Right renal cortex interstitium (tissue), 3 donors: ENCODE measurements around the gene VEGFD. TPM values are rescaled to one million over a fixed set of nuclear protein-coding genes. Genes with fewer than 3 reads are reported as not detected.
"Not testable (repeated sequence)": the region's sequence is repeated elsewhere in the genome, so short reads cannot be mapped to it uniquely, and the experiment has no call there.

ENCODE experiments used
- DNase-seq, 3 donors: peaks; one replicate each; pipeline ENCODE4 v3.0.0-alpha.2; 2013; ENCODE audit warnings: low read depth in 3 of 3, low spot score in 2 of 3
- polyA plus RNA-seq, 3 donors: library from polyadenylated mRNA; unstranded; fragments of 120-200 nt; gene quantifications; one replicate each; pipeline ENCODE4 v1.2.1, GENCODE V29; 2013; ENCODE audit not compliant: insufficient read length in 3 of 3

Gene VEGFD
- polyA plus RNA-seq, 3 donors: 0.06 to 0.31 (median 0.22) TPM

DNA sequence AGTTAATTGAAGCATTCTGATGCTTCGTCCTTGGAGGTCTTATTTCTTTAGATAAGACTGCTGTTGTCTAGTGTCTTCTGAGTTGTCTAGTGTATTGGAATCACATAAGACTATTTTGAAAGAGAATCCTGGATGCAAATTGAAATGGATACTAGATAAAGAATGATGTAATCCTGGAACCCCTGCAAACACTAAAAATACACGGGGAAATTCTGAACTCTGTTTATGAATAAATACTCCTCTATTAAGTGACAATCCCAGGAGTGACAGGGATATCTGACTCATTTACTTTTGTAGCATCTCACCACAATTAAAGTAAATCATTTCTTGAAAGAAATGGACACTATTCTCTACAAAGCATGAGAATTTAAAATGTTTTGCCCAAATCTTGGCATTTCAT is 69.7 kb downstream of the VEGFD start:
- DNase-seq: no peak

DNA sequence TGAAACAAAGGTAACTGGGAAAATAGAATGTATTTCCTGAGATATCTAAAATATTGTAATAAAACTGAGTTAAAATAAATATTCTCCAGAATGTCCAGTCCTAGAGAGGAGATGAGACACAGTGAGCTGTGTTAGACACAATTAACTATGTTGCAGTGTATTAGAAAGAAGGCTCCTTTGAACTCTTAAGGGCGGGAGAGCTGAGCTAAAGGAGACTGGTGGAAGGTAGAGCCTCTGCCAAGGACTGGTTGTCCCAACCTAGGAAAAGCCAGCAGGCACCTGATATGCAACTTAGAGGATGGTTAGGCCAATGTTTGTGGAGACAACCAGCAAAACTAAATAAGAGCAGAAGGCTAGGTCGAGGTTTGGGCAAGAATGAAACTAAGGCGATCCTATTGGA is 73.1 kb downstream of the VEGFD start:
- DNase-seq: no peak

DNA sequence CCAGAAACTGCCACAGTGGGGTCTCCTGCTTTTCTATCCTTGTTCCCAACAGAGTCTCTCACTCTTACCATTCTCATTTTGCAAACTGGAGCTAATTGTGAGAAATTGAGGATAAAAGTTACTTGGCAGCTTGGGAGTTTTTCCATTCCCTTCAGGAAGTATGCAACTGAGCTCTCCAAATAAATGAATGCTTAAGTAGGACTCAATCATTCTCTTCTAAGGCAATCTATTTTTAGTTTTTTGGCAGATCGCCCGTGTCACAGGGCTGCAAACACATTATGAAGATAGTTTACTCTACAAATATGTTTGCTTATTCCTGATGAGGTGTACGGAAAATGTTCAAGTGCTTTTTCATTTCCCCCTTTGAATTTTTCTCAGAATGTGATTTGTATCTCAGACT is 74.1 kb downstream of the VEGFD start:
- DNase-seq: no peak

DNA sequence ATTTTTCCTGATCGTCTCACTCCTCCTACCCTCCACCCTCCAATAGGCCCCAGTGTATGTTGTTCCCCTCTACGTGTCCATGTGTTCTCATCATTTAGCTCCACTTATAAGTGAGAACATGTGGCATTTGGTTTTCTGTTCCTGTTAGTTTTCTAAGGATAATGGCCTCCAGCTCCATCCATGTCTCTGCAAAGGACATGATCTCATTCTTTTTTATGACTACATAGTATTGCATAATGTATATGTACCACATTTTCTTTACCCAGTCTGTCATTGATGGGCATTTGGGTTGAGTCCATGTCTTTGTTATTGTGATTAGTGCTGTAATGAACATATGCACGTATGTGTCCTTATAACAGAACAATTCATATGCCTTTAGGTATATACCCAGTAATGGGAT is 78.3 kb downstream of the VEGFD start:
- DNase-seq: not testable (repeated sequence)

DNA sequence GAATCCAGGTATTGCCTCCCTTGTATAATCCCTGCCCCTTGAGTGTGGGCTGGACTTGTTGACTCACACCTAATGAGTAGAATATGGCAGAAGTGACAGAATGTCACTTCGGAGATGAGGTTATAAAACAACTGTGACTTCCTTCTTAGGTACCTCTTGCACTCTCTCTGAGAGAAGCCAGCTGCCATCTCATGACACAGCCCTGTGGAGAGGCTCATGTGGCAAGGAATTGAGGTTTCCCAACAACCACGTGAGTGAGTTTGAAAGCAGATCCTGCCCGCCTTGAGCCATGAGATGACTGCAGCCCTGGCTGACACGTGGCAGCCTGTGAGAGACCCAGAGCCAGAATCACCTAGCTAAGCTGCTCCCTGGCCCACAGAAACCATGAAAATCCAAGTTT is 82.3 kb downstream of the VEGFD start:
- no peak for DNase-seq

DNA sequence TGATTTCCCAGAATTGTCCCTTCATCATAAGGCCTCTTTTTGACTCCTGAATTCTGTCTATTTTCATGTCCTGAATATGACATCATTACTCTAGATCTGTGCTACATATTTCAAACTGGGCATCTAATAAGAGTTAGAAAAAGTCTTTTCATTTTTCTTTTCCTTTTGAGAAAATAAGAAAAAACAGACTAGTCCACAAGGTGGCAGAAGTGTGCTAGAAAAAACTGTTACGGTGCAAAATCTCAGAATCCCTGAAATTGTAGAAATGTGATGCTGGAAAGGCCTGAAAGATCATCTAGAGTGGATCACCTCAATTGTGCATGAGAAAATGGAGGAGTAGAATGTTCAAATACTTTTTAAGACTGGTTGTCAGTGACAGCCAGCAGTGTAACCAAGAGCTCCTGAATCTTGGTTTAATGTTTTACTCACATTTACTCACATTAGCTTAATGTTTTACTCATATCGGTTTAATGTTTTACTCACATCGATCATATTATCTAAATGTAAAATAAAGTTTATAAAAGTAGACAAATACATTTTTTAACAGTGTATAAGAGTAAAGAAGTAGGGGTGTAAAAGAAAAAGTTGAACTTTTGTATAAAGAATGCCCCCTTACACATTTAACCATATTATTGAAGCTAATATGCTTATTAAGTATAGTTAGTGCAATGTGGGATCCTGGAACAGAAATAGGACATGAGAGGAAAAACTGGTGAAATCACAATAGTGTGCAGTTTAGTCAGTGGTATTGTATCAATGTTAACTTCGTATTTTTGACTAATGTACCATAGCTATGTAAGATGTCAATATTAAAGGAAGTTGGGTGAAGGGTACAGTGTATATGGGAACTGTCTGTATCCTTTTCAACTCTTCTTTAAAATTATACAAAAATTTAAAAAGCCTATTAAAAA is 84.0 kb downstream of the VEGFD start:
- no peak for DNase-seq

DNA sequence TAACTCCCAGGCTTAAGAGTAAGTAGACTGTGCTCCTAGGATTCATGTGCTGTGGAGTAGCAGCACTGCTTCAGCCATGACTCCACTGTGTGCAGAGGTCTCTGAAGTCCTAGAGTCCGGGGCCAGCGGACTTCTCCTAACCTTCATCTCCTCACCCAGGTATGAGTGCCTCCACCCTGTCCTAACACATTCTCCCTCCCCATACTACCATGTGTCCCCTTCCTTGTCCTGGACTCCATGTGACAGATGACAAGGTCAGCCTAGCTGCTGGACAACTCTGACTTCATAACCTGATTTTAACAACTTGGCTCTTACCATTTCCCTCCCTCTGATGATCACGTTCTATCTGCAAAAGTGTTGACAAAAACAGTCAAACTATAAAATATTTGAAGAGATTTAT is 85.4 kb downstream of the VEGFD start:
- DNase-seq: no peak

DNA sequence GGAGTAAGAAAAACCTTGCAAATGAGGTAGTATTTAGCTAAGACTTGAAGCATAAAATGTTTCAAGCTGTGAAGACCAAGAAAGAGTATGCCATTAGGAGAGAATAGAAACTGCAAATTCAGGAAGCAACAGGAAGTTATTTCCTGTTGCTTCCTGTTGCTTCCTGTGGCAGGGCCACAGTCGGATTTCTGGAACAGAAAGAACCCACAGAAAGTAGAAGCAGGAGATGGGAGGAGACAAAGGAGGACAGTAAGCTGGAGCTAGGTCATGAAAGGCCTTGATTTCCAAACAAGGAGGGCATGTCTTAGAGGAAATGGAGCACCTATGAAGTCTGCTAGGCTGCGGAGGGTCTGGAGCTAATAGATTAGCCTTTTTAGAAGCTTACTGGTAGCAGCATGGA is 86.0 kb downstream of the VEGFD start:
- no peak for DNase-seq

Other genes with a start within 250 kb of the VEGFD start
- 10 to 100 TPM; 11.5 to 15.1 (median 12.6) TPM for gene ASB9, start 114.3 kb downstream of the VEGFD start, polyA plus RNA-seq
- gene ASB11, start 68.8 kb downstream of the VEGFD start, polyA plus RNA-seq: under 1 TPM in 1 of 3 donors, not detected in 2; 0.07 TPM
- gene PIGA, start 48.9 kb downstream of the VEGFD start, polyA plus RNA-seq: 10 to 100 TPM; 13.0 to 17.5 (median 14.2) TPM
- 1 to 10 TPM; 4.4 to 5.9 (median 5.2) TPM for gene PIR, start 108.9 kb upstream of the VEGFD start, polyA plus RNA-seq
- gene BMX, start 116.4 kb upstream of the VEGFD start, polyA plus RNA-seq: under 1 TPM; 0.31 to 0.51 (median 0.51) TPM
- 10 to 100 TPM; 44.8 to 65.3 (median 65.2) TPM for gene ACE2, start 216.5 kb upstream of the VEGFD start, polyA plus RNA-seq